IMR-90 (cell line): ENCODE data around the gene NARS2. TPM values are rescaled to one million over a fixed set of nuclear protein-coding genes. Genes with fewer than 3 reads are reported as not detected.

Source experiments
- ATAC-seq: fragments of 200-7000 bp; cut with Tn5 transposase; 2 replicates; pipeline ENCODE4 v1.9.1; 2020; ENCODE audit warnings: low read depth, mild to moderate bottlenecking, moderate library complexity
- BruUV-seq: library from RNA; stranded (reverse); fragments of 400-500 nt; replicated peaks from 2 replicates; lab custom pipeline; 2021; lab: Mats Ljungman, UMichigan
- CTCF ChIA-PET: fragments of 300-600 bp; formaldehyde crosslinking; extraction: SDS; loops from one replicate; lab custom pipeline; 2021; ENCODE audit warnings: antibody characterized with exemption; lab: Yijun Ruan, JAX
- POLR2A ChIA-PET: fragments of 300-600 bp; sonication (Branson Sonifier 250); formaldehyde crosslinking; loops from one replicate; lab custom pipeline; 2022; ENCODE audit warnings: antibody characterized with exemption; ENCODE audit not compliant: unreplicated experiment; lab: Charles Lee
- DNase-seq: peaks from one replicate; pipeline ENCODE4 v3.0.0; 2013
- H2AFZ ChIP-seq: replicated peaks from 2 replicates; pipeline ENCODE3; 2013; ENCODE audit warnings: low read length, mild to moderate bottlenecking; ENCODE audit not compliant: poor library complexity
- H2AK5ac ChIP-seq: 2 replicates; pipeline ENCODE4 v1.6.1; 2013; ENCODE audit warnings: low read depth, low read length, inconsistent platforms
- H2AK9ac ChIP-seq: replicated peaks from 2 replicates; pipeline ENCODE3; 2013; ENCODE audit warnings: mild to moderate bottlenecking, low read depth, low read length, moderate library complexity; ENCODE audit not compliant: poor library complexity
- H2BK120ac ChIP-seq: 2 replicates; pipeline ENCODE4 v1.6.1; 2013; ENCODE audit warnings: low read depth, low read length, inconsistent platforms
- H2BK15ac ChIP-seq: 3 replicates; pipeline ENCODE4 v1.6.1; 2013; ENCODE audit warnings: low read depth, low read length, inconsistent platforms
- H2BK20ac ChIP-seq: 2 replicates; pipeline ENCODE4 v1.6.1; 2013; ENCODE audit warnings: low read depth, mild to moderate bottlenecking, inconsistent platforms, low read length, moderate library complexity
- H2BK5ac ChIP-seq: 2 replicates; pipeline ENCODE4 v1.6.1; 2013; ENCODE audit warnings: mild to moderate bottlenecking, low read depth, low read length, inconsistent platforms; ENCODE audit not compliant: poor library complexity, severe bottlenecking
- H3K14ac ChIP-seq: replicated peaks from 2 replicates; pipeline ENCODE4 v1.6.1; 2013; ENCODE audit warnings: low read depth, low read length, inconsistent platforms
- H3K18ac ChIP-seq: 2 replicates; pipeline ENCODE4 v1.6.1; 2013; ENCODE audit warnings: low read depth, low read length, control low read depth
- H3K23ac ChIP-seq: 2 replicates; pipeline ENCODE4 v1.6.1; 2013; ENCODE audit warnings: low read depth, low read length, inconsistent platforms
- H3K27ac ChIP-seq: 2 replicates; pipeline ENCODE4 v1.5.1; 2013; ENCODE audit warnings: mild to moderate bottlenecking, control low read depth, low read length; ENCODE audit not compliant: insufficient read depth
- H3K27me3 ChIP-seq: 2 replicates; pipeline ENCODE4 v1.6.1; 2013; ENCODE audit warnings: low read length; ENCODE audit not compliant: control insufficient read depth, insufficient read depth
- H3K36me3 ChIP-seq: 2 replicates; pipeline ENCODE4 v1.6.1; 2013; ENCODE audit warnings: low read length, mixed read lengths; ENCODE audit not compliant: control insufficient read depth, insufficient read depth
- H3K4ac ChIP-seq: 2 replicates; pipeline ENCODE4 v1.6.1; 2013; ENCODE audit warnings: low read depth, low read length, inconsistent platforms
- H3K4me1 ChIP-seq: 2 replicates; pipeline ENCODE4 v1.6.1; 2013; ENCODE audit warnings: low read length, mixed read lengths; ENCODE audit not compliant: control insufficient read depth, insufficient read depth
- H3K4me2 ChIP-seq: 2 replicates; pipeline ENCODE4 v1.6.1; 2013; ENCODE audit warnings: low read depth, mild to moderate bottlenecking, control low read depth, low read length, moderate library complexity
- H3K4me3 ChIP-seq: 2 replicates; pipeline ENCODE4 v1.5.1; 2013; ENCODE audit warnings: low read depth, mild to moderate bottlenecking, control low read depth, low read length, moderate library complexity; ENCODE audit not compliant: insufficient read depth
- H3K56ac ChIP-seq: 2 replicates; pipeline ENCODE4 v1.6.1; 2013; ENCODE audit warnings: low read length, inconsistent platforms; ENCODE audit not compliant: insufficient read depth; ENCODE audit errors: extremely low read depth
- H3K79me1 ChIP-seq, 2 experiments: 2 replicates each; pipeline ENCODE4 v1.6.1; 2013; ENCODE audit warnings: low read length in 2 of 2, inconsistent platforms in 1 of 2, low read depth in 1 of 2
- H3K9ac ChIP-seq: 2 replicates; pipeline ENCODE4 v1.6.1; 2013; ENCODE audit warnings: low read depth, low read length, control low read depth
- H3K9me1 ChIP-seq: 2 replicates; pipeline ENCODE4 v1.6.1; 2013; ENCODE audit warnings: low read length, inconsistent platforms; ENCODE audit not compliant: insufficient read depth
- H3K9me3 ChIP-seq: 2 replicates; pipeline ENCODE4 v1.6.1; 2013; ENCODE audit warnings: low read length; ENCODE audit not compliant: control insufficient read depth, insufficient read depth
- H4K20me1 ChIP-seq: 2 replicates; pipeline ENCODE4 v1.6.1; 2013; ENCODE audit warnings: low read length, inconsistent platforms; ENCODE audit not compliant: insufficient read depth
- H4K5ac ChIP-seq: 2 replicates; pipeline ENCODE4 v1.6.1; 2013; ENCODE audit warnings: mild to moderate bottlenecking, low read depth, low read length, control low read depth
- H4K8ac ChIP-seq, 2 experiments: 2 replicates each; pipeline ENCODE4 v1.6.1; 2013; ENCODE audit warnings: low read depth in 2 of 2, low read length in 2 of 2, control low read depth in 1 of 2, inconsistent platforms in 1 of 2
- H4K91ac ChIP-seq: 2 replicates; pipeline ENCODE4 v1.6.1; 2013; ENCODE audit warnings: low read depth, low read length, inconsistent platforms; ENCODE audit not compliant: insufficient read depth
- BHLHE40 ChIP-seq: fragments of 150-350 bp; IDR thresholded peaks from 2 replicates; pipeline ENCODE4 v1.6.1; 2016; ENCODE audit warnings: mild to moderate bottlenecking, low read depth, low read length
- CEBPB ChIP-seq: IDR thresholded peaks from 2 replicates; pipeline ENCODE4 v1.6.1; 2012; ENCODE audit warnings: low read depth, low read length, improper control_type of control experiment
- CHD1 ChIP-seq: IDR thresholded peaks from 2 replicates; pipeline ENCODE4 v1.6.1; 2012; ENCODE audit warnings: low read depth, low read length, improper control_type of control experiment
- ELK1 ChIP-seq: fragments of 150-350 bp; IDR thresholded peaks from 2 replicates; pipeline ENCODE4 v1.6.1; 2016; ENCODE audit warnings: low read depth, mild to moderate bottlenecking, low read length, moderate library complexity, borderline replicate concordance
- FOS ChIP-seq: fragments of 150-350 bp; IDR thresholded peaks from 2 replicates; pipeline ENCODE4 v1.6.1; 2016; ENCODE audit warnings: low read depth, low read length
- MAFK ChIP-seq: IDR thresholded peaks from 2 replicates; pipeline ENCODE4 v1.6.1; 2012; ENCODE audit warnings: low read depth, low read length, improper control_type of control experiment
- MAZ ChIP-seq: IDR thresholded peaks from 2 replicates; pipeline ENCODE4 v1.6.1; 2012; ENCODE audit warnings: low read depth, mild to moderate bottlenecking, low read length, improper control_type of control experiment, moderate library complexity, borderline replicate concordance
- MXI1 ChIP-seq: IDR thresholded peaks from 2 replicates; pipeline ENCODE4 v1.6.1; 2012; ENCODE audit warnings: low read depth, mild to moderate bottlenecking, low read length, moderate library complexity, borderline replicate concordance
- NFE2L2 ChIP-seq: fragments of 150-350 bp; IDR thresholded peaks from 2 replicates; pipeline ENCODE4 v1.6.1; 2016; ENCODE audit warnings: low read depth, mild to moderate bottlenecking, low read length
- POLR2A ChIP-seq: IDR thresholded peaks from 2 replicates; pipeline ENCODE4 v1.6.1; 2012; ENCODE audit warnings: mild to moderate bottlenecking, low read depth, low read length
- RAD21 ChIP-seq: IDR thresholded peaks from 2 replicates; pipeline ENCODE4 v1.6.1; 2012; ENCODE audit warnings: low read length, improper control_type of control experiment
- RCOR1 ChIP-seq: IDR thresholded peaks from 2 replicates; pipeline ENCODE4 v1.6.1; 2012; ENCODE audit warnings: mild to moderate bottlenecking, low read length, improper control_type of control experiment; ENCODE audit not compliant: insufficient replicate concordance
- RFX5 ChIP-seq: IDR thresholded peaks from 2 replicates; pipeline ENCODE4 v1.8.0; 2012; ENCODE audit warnings: low read depth, mild to moderate bottlenecking, low read length, moderate library complexity
- SMC3 ChIP-seq: fragments of 150-350 bp; IDR thresholded peaks from 2 replicates; pipeline ENCODE4 v1.6.1; 2016; ENCODE audit warnings: low read depth, mild to moderate bottlenecking, antibody characterized with exemption, low read length, moderate library complexity
- USF2 ChIP-seq: fragments of 150-350 bp; IDR thresholded peaks from 2 replicates; pipeline ENCODE4 v1.6.1; 2017; ENCODE audit warnings: mild to moderate bottlenecking, antibody characterized with exemption, low read length, low read depth
- dilution Hi-C: fragments of 300-500 bp; cut with HindIII; formaldehyde crosslinking; loops from one replicate; pipeline ENCODE4 v1.14.3; 2018; ENCODE audit warnings: low sequenced_read_pairs; ENCODE audit not compliant: unreplicated experiment
- in situ Hi-C: fragments of 300-500 bp; cut with MboI; formaldehyde crosslinking; loops from 3 replicates; pipeline ENCODE4 v1.14.3; 2019; ENCODE audit warnings: low sequenced_read_pairs, inconsistent platforms, mixed read lengths
- intact Hi-C: fragments of 100-400 bp; cut with micrococcal nuclease; formaldehyde crosslinking; loops from 2 replicates; pipeline ENCODE4 v1.10.0; 2022
- polyA plus RNA-seq, 3 experiments: library from polyadenylated mRNA; depleted of rRNA; stranded (reverse); fragments of >200 nt; gene quantifications; 2 replicates each; pipeline ENCODE4 v1.2.3, GENCODE V29; 2012; ENCODE audit warnings: low replicate concordance in 1 of 3
- total RNA-seq: library from RNA; depleted of rRNA; stranded (reverse); fragments of >200 nt; gene quantifications from 2 replicates; pipeline ENCODE4 v1.2.3, GENCODE V29; 2012
- TF ChIP-seq, protein P1 (sequence below): conservative IDR thresholded peaks from 2 replicates; pipeline ENCODE4 v1.5.1; 2012; ENCODE audit warnings: mild to moderate bottlenecking, low read depth, low read length, improper control_type of control experiment

Gene NARS2
- total and polyA plus RNA-seq, 2 of the 4 experiments (the other 2 are of a cell fraction): 8.0 to 15.8 TPM

- Histone ChIP-seq H3K14ac (no peak overlapping the region), H3K9ac (no peak overlapping the region), H3K4me3 (no peak overlapping the region), H3K18ac (no peak overlapping the region), H3K27ac (no peak overlapping the region), H3K4ac (no peak overlapping the region), H3K23ac (no peak overlapping the region), H4K91ac (no peak overlapping the region), H3K27me3 (no peaks in the 10 kb centered on the region), H2AK9ac (no peak overlapping the region), H4K8ac (no peak overlapping the region), H3K9me3 (no peaks in the 10 kb centered on the region), H3K9me1 (peaks cover 7% of the 10 kb centered on the region; the same call in 1 of the 2 replicates), H2BK120ac (no peak overlapping the region), H2BK5ac (no peak overlapping the region), H2BK15ac (no peak overlapping the region), H2AFZ (no peak overlapping the region), H2AK5ac (no peak overlapping the region), H3K36me3 (peaks cover 2% of the 10 kb centered on the region; the same call in 1 of the 2 replicates), H3K4me2 (no peak overlapping the region), H4K5ac (no peak overlapping the region), H3K4me1 (no peaks in the 10 kb centered on the region), H3K79me1 (no peaks in the 10 kb centered on the region), H2BK20ac (no peak overlapping the region), H3K56ac (no peak overlapping the region), H4K20me1 (no peaks in the 10 kb centered on the region)
- in situ Hi-C loops (no loop called here), intact Hi-C loops (loop anchor here (5.0 kb wide), 1 partner anchor 42 kb away; no protein-coding TSS in a partner anchor), dilution Hi-C loops (no loop called here)
- ATAC-seq (no peak), DNase-seq (no peak)
- CTCF ChIA-PET: no interaction called here
- TF ChIP-seq CEBPB (no peak), RAD21 (no peak), FOS (no peak), RCOR1 (no peak), SMC3 (no peak), MXI1 (no peak), ELK1 (no peak), MAFK (no peak), MAZ (no peak), USF2 (no peak), CHD1 (no peak), BHLHE40 (no peak), RFX5 (no peak), NFE2L2 (no peak), POLR2A (no peak)
- TF ChIP-seq, protein P1, sequence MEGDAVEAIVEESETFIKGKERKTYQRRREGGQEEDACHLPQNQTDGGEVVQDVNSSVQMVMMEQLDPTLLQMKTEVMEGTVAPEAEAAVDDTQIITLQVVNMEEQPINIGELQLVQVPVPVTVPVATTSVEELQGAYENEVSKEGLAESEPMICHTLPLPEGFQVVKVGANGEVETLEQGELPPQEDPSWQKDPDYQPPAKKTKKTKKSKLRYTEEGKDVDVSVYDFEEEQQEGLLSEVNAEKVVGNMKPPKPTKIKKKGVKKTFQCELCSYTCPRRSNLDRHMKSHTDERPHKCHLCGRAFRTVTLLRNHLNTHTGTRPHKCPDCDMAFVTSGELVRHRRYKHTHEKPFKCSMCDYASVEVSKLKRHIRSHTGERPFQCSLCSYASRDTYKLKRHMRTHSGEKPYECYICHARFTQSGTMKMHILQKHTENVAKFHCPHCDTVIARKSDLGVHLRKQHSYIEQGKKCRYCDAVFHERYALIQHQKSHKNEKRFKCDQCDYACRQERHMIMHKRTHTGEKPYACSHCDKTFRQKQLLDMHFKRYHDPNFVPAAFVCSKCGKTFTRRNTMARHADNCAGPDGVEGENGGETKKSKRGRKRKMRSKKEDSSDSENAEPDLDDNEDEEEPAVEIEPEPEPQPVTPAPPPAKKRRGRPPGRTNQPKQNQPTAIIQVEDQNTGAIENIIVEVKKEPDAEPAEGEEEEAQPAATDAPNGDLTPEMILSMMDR: no peak
- POLR2A ChIA-PET: no interaction called here
- BruUV-seq: no TSS peak
Measured at GRCh38 chr11:78489184-78489583, 85.5 kb downstream of the NARS2 start.
